ENCODE data around the gene USP14.

The USP14 gene

GRCh38 chr18:231563-231962, 73.2 kb downstream of the USP14 start:
- DNase-seq = no peak

- DNase-seq = no peak
These were observed 81.8 kb downstream of the USP14 start for GRCh38 chr18:240175-240574.

DNA sequence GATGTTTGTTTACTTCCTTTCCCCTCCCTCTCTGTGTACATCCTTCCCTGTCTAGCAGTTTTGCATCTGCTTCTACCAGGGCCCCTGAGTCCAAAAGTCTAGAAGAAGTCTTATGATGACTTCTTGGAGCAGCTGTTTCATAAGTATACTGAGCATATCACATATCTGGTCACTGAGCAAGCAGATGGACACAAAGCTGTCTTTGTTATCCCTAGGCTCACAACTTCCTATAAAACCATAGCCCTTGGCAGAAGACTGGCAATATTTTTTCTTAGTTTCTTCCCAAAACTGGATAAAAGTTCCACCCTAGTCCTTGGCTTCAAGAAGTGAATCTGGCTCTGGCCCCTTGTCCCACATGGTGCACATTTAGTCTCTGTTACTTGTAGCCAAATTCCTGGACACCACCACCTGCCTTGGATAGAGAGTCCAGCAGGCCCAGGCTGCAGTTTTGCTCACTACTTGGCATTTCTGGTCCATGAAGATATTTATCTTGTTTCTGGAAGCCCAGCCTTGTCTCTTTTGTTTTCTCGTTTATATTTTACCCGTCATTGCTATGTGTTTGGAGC, 87.0 kb downstream of the USP14 start:
- DNase-seq = no peak

GRCh38 chr18:248053-248452, 89.7 kb downstream of the USP14 start:
- DNase-seq = no peak

GRCh38 chr18:250685-251084, 92.3 kb downstream of the USP14 start:
- DNase-seq = no peak

- DNase-seq = no peak
These were observed 93.2 kb downstream of the USP14 start for GRCh38 chr18:251572-251971.

- DNase-seq = no peak
These were observed 94.8 kb downstream of the USP14 start for GRCh38 chr18:253121-253520.

- DNase-seq = no peak
These were observed 96.8 kb downstream of the USP14 start for GRCh38 chr18:255171-255570.

DNA sequence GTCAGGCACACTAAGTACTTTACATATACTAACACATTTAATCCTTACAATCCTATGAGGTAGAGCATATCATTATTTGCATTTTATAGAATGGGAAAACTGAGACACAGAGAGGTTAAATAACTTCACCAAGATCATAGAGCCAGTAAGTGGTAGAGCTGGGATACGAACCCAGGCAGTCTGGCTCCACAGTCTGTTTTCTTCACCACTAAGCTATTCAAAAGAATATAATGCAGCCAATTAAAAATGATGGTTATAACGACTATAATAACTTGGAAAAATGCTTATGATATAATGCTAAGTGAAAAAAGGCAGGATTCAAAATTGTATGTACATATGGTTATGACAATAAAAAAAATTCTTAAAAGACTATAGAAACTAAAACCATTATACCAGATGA, 102.2 kb downstream of the USP14 start:
- DNase-seq = no peak

GRCh38 chr18:261398-262073, 103.2 kb downstream of the USP14 start:
- no peak for DNase-seq
